Dermis microvascular lymphatic vessel endothelial cell (primary cell): ENCODE measurements around the gene NTM. TPM values are rescaled to one million over a fixed set of nuclear protein-coding genes. Genes with fewer than 3 reads are reported as not detected.
"Not testable (repeated sequence)": the region's sequence is repeated elsewhere in the genome, so short reads cannot be mapped to it uniquely, and the experiment has no call there.

Source experiments
- DNase-seq, 2 donors: peaks; one replicate each; pipeline versions ENCODE4 v3.0.0 to v3.0.0-alpha.2; 2010; ENCODE audit warnings: low read depth in 2 of 2
- total RNA-seq: library from RNA; depleted of rRNA; stranded (reverse); fragments of >200 nt; gene quantifications from 2 replicates; pipeline ENCODE4 v1.2.1, GENCODE V29; 2014

The NTM gene
- total RNA-seq, 1 donor from 2014 or later, result under 0.01 TPM

GRCh38 chr11:131910523-131911387 lies 540.3 kb downstream of the NTM start:
- DNase-seq, result peak in 1 of 2 donors; percentile 12

- not testable (repeated sequence) for DNase-seq
Observed at GRCh38 chr11:131911388-131912032, 541.1 kb downstream of the NTM start.

GRCh38 chr11:131912134-131912533 lies 541.7 kb downstream of the NTM start:
- no peak for DNase-seq

- DNase-seq, result no peak
Observed at GRCh38 chr11:131913267-131913666, 542.9 kb downstream of the NTM start.

- no peak for DNase-seq
Observed at GRCh38 chr11:131914361-131914774, 544.0 kb downstream of the NTM start.

GRCh38 chr11:131916638-131917037 lies 546.2 kb downstream of the NTM start:
- no peak for DNase-seq

- no peak for DNase-seq
Observed at GRCh38 chr11:131917634-131918384, 547.4 kb downstream of the NTM start.

GRCh38 chr11:131918663-131919062 lies 548.2 kb downstream of the NTM start:
- no peak for DNase-seq

- DNase-seq, result no peak
Observed at GRCh38 chr11:131922220-131922619, 551.8 kb downstream of the NTM start.

- DNase-seq, result peak in 1 of 2 donors; percentile 4
Observed at GRCh38 chr11:131923309-131923708, 552.9 kb downstream of the NTM start.

- no peak for DNase-seq
Observed at GRCh38 chr11:131924001-131924400, 553.6 kb downstream of the NTM start.

GRCh38 chr11:131924457-131925201 lies 554.2 kb downstream of the NTM start:
- DNase-seq, result peak; percentile 19 to 28

- no peak for DNase-seq
Observed at GRCh38 chr11:131925829-131926228, 555.4 kb downstream of the NTM start.

GRCh38 chr11:131928992-131929391 lies 558.6 kb downstream of the NTM start:
- no peak for DNase-seq

- no peak for DNase-seq
Observed at GRCh38 chr11:131932584-131933325, 562.3 kb downstream of the NTM start.

- no peak for DNase-seq
Observed at GRCh38 chr11:131934006-131934405, 563.6 kb downstream of the NTM start.

GRCh38 chr11:131938351-131938751 lies 567.9 kb downstream of the NTM start:
- no peak for DNase-seq

GRCh38 chr11:131940126-131940525 lies 569.7 kb downstream of the NTM start:
- DNase-seq, result no peak

GRCh38 chr11:131942878-131943277 lies 572.5 kb downstream of the NTM start:
- no peak for DNase-seq

- DNase-seq, result no peak
Observed at GRCh38 chr11:131943295-131943694, 572.9 kb downstream of the NTM start.

- no peak for DNase-seq
Observed at GRCh38 chr11:131944736-131945135, 574.3 kb downstream of the NTM start.
